ENCODE results near the gene PRPF19. TPM values are rescaled to one million over a fixed set of nuclear protein-coding genes. Genes with fewer than 3 reads are reported as not detected.
A peak's percentile ranks its signal among the peaks of the same experiment; 100 is the strongest.

PRPF19 gene
- total RNA-seq (ENCODE audit: low replicate concordance), result 34.5 and 72.7 TPM in 2 replicates

DNA sequence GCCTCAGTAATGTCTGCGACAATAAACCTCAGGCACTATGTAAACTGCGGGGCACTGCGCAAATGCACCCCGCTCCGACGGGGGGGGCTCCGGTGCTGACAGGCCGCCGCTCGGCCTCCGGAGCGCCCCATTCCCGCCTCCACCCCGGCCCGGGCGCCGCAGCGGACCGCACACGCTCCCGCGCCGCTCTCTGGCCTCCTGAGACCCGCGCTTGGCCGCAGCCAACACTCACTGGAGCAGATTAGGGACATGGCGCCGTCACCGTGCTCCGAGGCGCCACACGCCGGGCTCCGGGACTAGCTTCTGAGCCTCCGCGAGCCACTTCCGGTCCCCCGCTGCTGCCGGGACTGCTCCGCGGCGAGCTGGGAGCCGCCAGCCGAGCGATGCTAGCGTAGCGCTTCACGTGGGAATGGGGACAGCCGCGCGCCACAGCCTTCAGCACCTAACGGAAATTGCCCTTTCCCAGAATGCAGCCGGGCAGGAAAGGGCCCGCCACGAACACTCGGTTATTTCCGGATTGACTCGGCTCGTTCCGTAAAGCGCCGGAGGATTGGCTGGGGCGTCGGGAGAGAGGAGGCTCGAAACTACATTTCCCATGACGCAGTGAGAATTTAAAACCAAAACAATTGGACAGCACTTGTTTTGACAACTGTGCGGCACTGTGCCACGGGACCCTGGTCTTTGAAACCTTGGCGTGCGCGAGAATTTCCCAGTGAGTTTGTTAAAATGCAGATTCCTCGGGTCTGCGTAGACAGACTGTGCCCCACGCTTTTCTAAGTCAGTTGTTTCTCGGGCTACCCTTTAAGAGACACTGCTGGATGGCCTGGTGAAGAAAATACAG lies at the start of gene PRPF19:
TSS of gene PRPF19 (minus strand) at position 454 of the 841 bp plus-strand sequence. CDS start at position 251, 203 bp downstream.
- peaks cover 34% of the 10 kb centered on the region for H3K4me1 Mint-ChIP-seq
- Histone ChIP-seq H3F3A (ENCODE audit: low read depth) (peaks cover 9% of the 10 kb centered on the region), H3K4me1 (peaks cover 11% of the 10 kb centered on the region), H3K79me2 (ENCODE audit: low read depth) (peaks cover 38% of the 10 kb centered on the region), H3K9ac (peak within 1 kb of the TSS; percentile 95), H3K36me3 (no peaks in the 10 kb centered on the region), H4K20me1 (ENCODE audit: low read depth) (peaks cover 33% of the 10 kb centered on the region), H3K9me3 (ENCODE audit: low read depth) (no peaks in the 10 kb centered on the region), H3K4me2 (peak within 1 kb of the TSS; percentile 91), H2AFZ (replicated peaks) (peak within 1 kb of the TSS; percentile 77), H3K27me3 (peaks cover 44% of the 10 kb centered on the region), H3K4me3 (peak within 1 kb of the TSS; percentile 80), H3K27ac (peak within 1 kb of the TSS; percentile 95)
- peak; percentile 98 for DNase-seq (ENCODE audit: low spot score)
- H3K36me3 Mint-ChIP-seq, result peaks cover 5% of the 10 kb centered on the region
- H3K27me3 Mint-ChIP-seq (ENCODE audit: insufficient read depth, low read depth), result peaks cover 7% of the 10 kb centered on the region
- TF ChIP-seq, protein P1, sequence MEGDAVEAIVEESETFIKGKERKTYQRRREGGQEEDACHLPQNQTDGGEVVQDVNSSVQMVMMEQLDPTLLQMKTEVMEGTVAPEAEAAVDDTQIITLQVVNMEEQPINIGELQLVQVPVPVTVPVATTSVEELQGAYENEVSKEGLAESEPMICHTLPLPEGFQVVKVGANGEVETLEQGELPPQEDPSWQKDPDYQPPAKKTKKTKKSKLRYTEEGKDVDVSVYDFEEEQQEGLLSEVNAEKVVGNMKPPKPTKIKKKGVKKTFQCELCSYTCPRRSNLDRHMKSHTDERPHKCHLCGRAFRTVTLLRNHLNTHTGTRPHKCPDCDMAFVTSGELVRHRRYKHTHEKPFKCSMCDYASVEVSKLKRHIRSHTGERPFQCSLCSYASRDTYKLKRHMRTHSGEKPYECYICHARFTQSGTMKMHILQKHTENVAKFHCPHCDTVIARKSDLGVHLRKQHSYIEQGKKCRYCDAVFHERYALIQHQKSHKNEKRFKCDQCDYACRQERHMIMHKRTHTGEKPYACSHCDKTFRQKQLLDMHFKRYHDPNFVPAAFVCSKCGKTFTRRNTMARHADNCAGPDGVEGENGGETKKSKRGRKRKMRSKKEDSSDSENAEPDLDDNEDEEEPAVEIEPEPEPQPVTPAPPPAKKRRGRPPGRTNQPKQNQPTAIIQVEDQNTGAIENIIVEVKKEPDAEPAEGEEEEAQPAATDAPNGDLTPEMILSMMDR (IDR thresholded peaks at IDR 0.05), result no peak
- TF ChIP-seq EZH2phosphoT487 (IDR thresholded peaks at IDR 0.05) (no peak), EZH2 (IDR thresholded peaks at IDR 0.05) (no peak)
- H3K4me3 Mint-ChIP-seq, result peak within 1 kb of the TSS; percentile 92
- peak within 1 kb of the TSS; percentile 57 for H3K27ac Mint-ChIP-seq
- H3K9me3 Mint-ChIP-seq, result peaks cover 2% of the 10 kb centered on the region

DNA sequence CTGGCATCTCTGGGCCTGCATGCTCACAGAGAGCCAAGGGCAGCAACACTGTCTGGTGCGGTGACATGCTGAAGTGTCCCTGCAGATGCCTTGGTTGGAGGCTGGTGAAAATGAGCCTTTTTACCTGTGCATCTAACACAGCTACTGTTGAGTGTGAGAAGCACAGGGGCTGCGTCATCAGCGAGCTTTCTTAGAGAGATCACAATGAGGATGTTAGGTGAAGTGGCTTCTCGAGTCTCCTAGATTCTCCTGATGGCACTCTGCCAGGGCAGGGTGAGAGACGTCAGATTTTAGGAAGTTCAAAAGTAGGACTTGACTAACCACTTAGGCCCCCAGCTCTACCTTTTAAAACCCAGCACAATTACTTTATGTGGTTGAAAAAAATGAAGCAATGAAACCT lies 49.2 kb upstream of the PRPF19 start:
- no peak overlapping the region for H3K4me3 Mint-ChIP-seq
- no peak overlapping the region for H3K4me2 ChIP-seq
- H3K79me2 ChIP-seq (ENCODE audit: low read depth), result no peaks in the 10 kb centered on the region
- no peaks in the 10 kb centered on the region for H3K36me3 Mint-ChIP-seq
- peaks cover 9% of the 10 kb centered on the region for H3K4me1 ChIP-seq
- no peaks in the 10 kb centered on the region for H3K9me3 ChIP-seq (ENCODE audit: low read depth)
- TF ChIP-seq EZH2 (IDR thresholded peaks at IDR 0.05) (no peak), EZH2phosphoT487 (IDR thresholded peaks at IDR 0.05) (no peak)
- TF ChIP-seq, protein P1 (IDR thresholded peaks at IDR 0.05), result no peak
- H3K9ac ChIP-seq, result no peak overlapping the region
- H3K27ac Mint-ChIP-seq, result no peak overlapping the region
- H3K9me3 Mint-ChIP-seq, result no peaks in the 10 kb centered on the region
- H3K36me3 ChIP-seq, result no peaks in the 10 kb centered on the region
- no peak overlapping the region for H2AFZ ChIP-seq (replicated peaks)
- H3K4me1 Mint-ChIP-seq, result peaks cover 19% of the 10 kb centered on the region
- peaks cover 29% of the 10 kb centered on the region for H3K27me3 ChIP-seq
- peaks cover 9% of the 10 kb centered on the region for H3F3A ChIP-seq (ENCODE audit: low read depth)
- no peak for DNase-seq (ENCODE audit: low spot score)
- H3K4me3 ChIP-seq, result no peak overlapping the region
- no peak overlapping the region for H3K27ac ChIP-seq
- peaks cover 27% of the 10 kb centered on the region for H3K27me3 Mint-ChIP-seq (ENCODE audit: insufficient read depth, low read depth)
- no peaks in the 10 kb centered on the region for H4K20me1 ChIP-seq (ENCODE audit: low read depth)

DNA sequence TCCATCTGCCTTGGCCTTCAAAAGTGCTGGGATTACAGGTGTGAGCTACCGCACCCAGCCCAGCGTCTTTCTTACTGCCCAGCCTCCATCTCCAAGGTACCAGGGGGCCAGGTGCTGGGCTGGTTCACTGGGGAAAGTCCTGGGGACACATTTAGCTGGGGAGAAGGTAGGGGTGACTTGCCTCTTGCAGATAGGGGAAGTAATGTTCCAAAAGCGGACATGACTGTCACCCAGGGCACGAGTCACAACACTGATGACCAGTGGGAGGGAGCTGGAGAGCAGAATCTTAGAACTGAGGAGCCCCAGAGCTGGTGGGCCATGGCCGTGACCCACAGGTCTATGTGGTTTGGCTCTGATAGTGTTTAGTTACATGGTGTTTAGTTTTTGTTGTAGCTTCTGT lies 48.0 kb upstream of the PRPF19 start:
- Histone ChIP-seq H3F3A (ENCODE audit: low read depth) (peaks cover 16% of the 10 kb centered on the region), H3K79me2 (ENCODE audit: low read depth) (no peaks in the 10 kb centered on the region), H4K20me1 (ENCODE audit: low read depth) (no peaks in the 10 kb centered on the region), H3K27ac (no peak overlapping the region), H3K27me3 (peaks cover 37% of the 10 kb centered on the region), H3K4me3 (no peak overlapping the region), H3K9me3 (ENCODE audit: low read depth) (no peaks in the 10 kb centered on the region), H3K9ac (no peak overlapping the region), H3K4me2 (no peak overlapping the region), H3K4me1 (peaks cover 9% of the 10 kb centered on the region), H2AFZ (replicated peaks) (no peak overlapping the region), H3K36me3 (no peaks in the 10 kb centered on the region)
- Mint-ChIP-seq H3K27me3 (ENCODE audit: insufficient read depth, low read depth) (peaks cover 31% of the 10 kb centered on the region), H3K27ac (no peak overlapping the region), H3K4me1 (peaks cover 19% of the 10 kb centered on the region), H3K4me3 (no peak overlapping the region), H3K36me3 (no peaks in the 10 kb centered on the region), H3K9me3 (no peaks in the 10 kb centered on the region)
- TF ChIP-seq EZH2 (IDR thresholded peaks at IDR 0.05) (no peak), EZH2phosphoT487 (IDR thresholded peaks at IDR 0.05) (no peak)
- TF ChIP-seq, protein P1 (IDR thresholded peaks at IDR 0.05), result no peak
- no peak for DNase-seq (ENCODE audit: low spot score)

Measured in neural progenitor cell (in vitro differentiated cells).